A673 (cell line): Measurements from ENCODE around the gene ZC3H12C. TPM values are rescaled to one million over a fixed set of nuclear protein-coding genes. Genes with fewer than 3 reads are reported as not detected.

Experiments
- BruUV-seq: library from RNA; stranded (reverse); fragments of 400-500 nt; replicated peaks from 2 replicates; lab custom pipeline; 2021; lab: Mats Ljungman, UMichigan
- CTCF ChIA-PET: fragments of 300-600 bp; sonication (Branson Sonifier 250); formaldehyde crosslinking; loops from one replicate; lab custom pipeline; 2022; ENCODE audit warnings: antibody characterized with exemption; lab: Charles Lee
- POLR2A ChIA-PET: fragments of 300-600 bp; sonication (Branson Sonifier 250); formaldehyde crosslinking; loops from one replicate; lab custom pipeline; 2022; ENCODE audit warnings: antibody characterized with exemption; ENCODE audit not compliant: low non-redundant PET; lab: Charles Lee
- DNase-seq: peaks from one replicate; pipeline ENCODE4 v3.0.0-alpha.2; 2015; ENCODE audit warnings: low spot score
- H3K27ac ChIP-seq: fragments of 200-600 bp; sonication (generic); 2 replicates; pipeline ENCODE4 v1.5.1; 2016; ENCODE audit warnings: mixed run types, low read depth, mild to moderate bottlenecking, mixed read lengths, antibody characterized with exemption, low read length; ENCODE audit not compliant: poor library complexity, severe bottlenecking
- H3K27me3 ChIP-seq: fragments of 200-600 bp; sonication (generic); replicated peaks from 2 replicates; pipeline ENCODE4 v1.6.1; 2017; ENCODE audit warnings: mixed run types, low read depth, mild to moderate bottlenecking, mixed read lengths, antibody characterized with exemption, low read length; ENCODE audit not compliant: insufficient read depth, poor library complexity
- H3K36me3 ChIP-seq: fragments of 200-600 bp; sonication (generic); 2 replicates; pipeline ENCODE4 v1.6.1; 2016; ENCODE audit warnings: mixed run types, mild to moderate bottlenecking, mixed read lengths, antibody characterized with exemption, low read length; ENCODE audit not compliant: insufficient read depth, poor library complexity, severe bottlenecking
- H3K4me1 ChIP-seq: fragments of 200-600 bp; sonication (generic); 2 replicates; pipeline ENCODE4 v1.6.1; 2017; ENCODE audit warnings: mixed run types, mild to moderate bottlenecking, mixed read lengths, antibody characterized with exemption, low read length; ENCODE audit not compliant: insufficient read depth, poor library complexity, severe bottlenecking
- H3K4me3 ChIP-seq: fragments of 200-600 bp; sonication (generic); 2 replicates; pipeline ENCODE4 v1.5.1; 2016; ENCODE audit warnings: low read depth, mixed run types, mild to moderate bottlenecking, mixed read lengths, low read length; ENCODE audit not compliant: poor library complexity, severe bottlenecking
- H3K9me3 ChIP-seq: fragments of 200-600 bp; sonication (generic); 2 replicates; pipeline ENCODE4 v1.6.1; 2016; ENCODE audit warnings: mixed run types, low read depth, mild to moderate bottlenecking, mixed read lengths, antibody characterized with exemption, low read length; ENCODE audit not compliant: poor library complexity, severe bottlenecking
- CTCF ChIP-seq: fragments of 300-800, 200-600 bp; sonication (generic); conservative IDR thresholded peaks from 2 replicates; pipeline ENCODE4 v1.5.1; 2017; ENCODE audit warnings: low read depth, mild to moderate bottlenecking, antibody characterized with exemption, low read length, moderate library complexity, mixed read lengths
- EZH2 ChIP-seq: fragments of 200-600 bp; sonication (generic); IDR thresholded peaks from 2 replicates; pipeline ENCODE4 v1.6.1; 2017; ENCODE audit warnings: borderline replicate concordance, low read depth, mild to moderate bottlenecking, mixed read lengths, antibody characterized with exemption, low read length; ENCODE audit not compliant: poor library complexity, severe bottlenecking
- intact Hi-C: fragments of 100-400 bp; cut with micrococcal nuclease; formaldehyde crosslinking; loops from one replicate; pipeline ENCODE4 v1.10.0; 2022; ENCODE audit not compliant: unreplicated experiment
- total RNA-seq: library from RNA; stranded (reverse); gene quantifications from 2 replicates; pipeline ENCODE4 v1.2.3, GENCODE V29; 2021

The ZC3H12C gene
- total RNA-seq, 1 experiment from 2014 or later: 21.7 TPM

- TF ChIP-seq EZH2 (no peak), CTCF (no peak)
- H3K27me3 ChIP-seq: no peaks in the 10 kb centered on the region
- H3K9me3 ChIP-seq: no peaks in the 10 kb centered on the region
- H3K27ac ChIP-seq: peak overlapping the region; percentile 5
- no peak overlapping the region for H3K4me3 ChIP-seq
- peaks cover 7% of the 10 kb centered on the region for H3K36me3 ChIP-seq
- peak; percentile 88 for DNase-seq
- intact Hi-C loops: no loop called here
- H3K4me1 ChIP-seq: peaks cover 58% of the 10 kb centered on the region
- no TSS peak for BruUV-seq
- ChIA-PET POLR2A (no interaction called here), CTCF (interaction anchor here (1.3 kb wide), 1 partner anchor 236 kb away, joined by 3 read pairs; no protein-coding TSS in a partner anchor)
These were observed 40.9 kb downstream of the ZC3H12C start for GRCh38 chr11:110134110-110134509.

- no peaks in the 10 kb centered on the region for H3K9me3 ChIP-seq
- peaks cover 4% of the 10 kb centered on the region for H3K4me1 ChIP-seq
- ChIA-PET POLR2A (interaction anchor here (0.6 kb wide), 1 partner anchor 49 kb away, joined by 4 read pairs; no protein-coding TSS in a partner anchor), CTCF (no interaction called here)
- H3K36me3 ChIP-seq: peaks cover 7% of the 10 kb centered on the region
- DNase-seq: no peak
- TF ChIP-seq CTCF: no peak
- no peak for TF ChIP-seq EZH2
- no peak overlapping the region for H3K4me3 ChIP-seq
- intact Hi-C loops: no loop called here
- no peaks in the 10 kb centered on the region for H3K27me3 ChIP-seq
- H3K27ac ChIP-seq: no peak overlapping the region
- BruUV-seq: no TSS peak
These were observed 48.6 kb downstream of the ZC3H12C start for GRCh38 chr11:110141812-110142211.

GRCh38 chr11:110147962-110148709 is 54.9 kb downstream of the ZC3H12C start:
- ChIA-PET POLR2A (interaction anchor here (0.6 kb wide), 1 partner anchor 141 kb away, joined by 4 read pairs; no protein-coding TSS in a partner anchor), CTCF (no interaction called here)
- no TSS peak for BruUV-seq

More at GRCh38 chr11:110147962-110148709, 54.9 kb downstream of the ZC3H12C start:
- Histone ChIP-seq H3K27ac (no peak overlapping the region), H3K4me3 (no peak overlapping the region), H3K4me1 (peaks cover 42% of the 10 kb centered on the region), H3K9me3 (no peaks in the 10 kb centered on the region), H3K36me3 (no peaks in the 10 kb centered on the region), H3K27me3 (no peaks in the 10 kb centered on the region)
- no peak for DNase-seq
- intact Hi-C loops: no loop called here
- TF ChIP-seq CTCF (no peak), EZH2 (no peak)
